Umbilical cord (tissue), 2 donors: ENCODE results near the gene VTI1A. TPM values are rescaled to one million over a fixed set of nuclear protein-coding genes. Genes with fewer than 3 reads are reported as not detected.

Source experiments
- DNase-seq: peaks from one replicate; pipeline ENCODE4 v3.0.0-alpha.2; 2015; ENCODE audit warnings: low spot score
- total RNA-seq: library from RNA; depleted of rRNA; stranded (reverse); fragments of >200 nt; gene quantifications from one replicate; pipeline ENCODE4 v1.2.3, GENCODE V29; 2014; ENCODE audit warnings: low replicate concordance; ENCODE audit not compliant: insufficient read depth

VTI1A gene
- total RNA-seq, 1 donor from 2014 or later, result 21.9 TPM

- DNase-seq, result no peak
Measured at GRCh38 chr10:112827951-112828350, 380.9 kb downstream of the VTI1A start.

GRCh38 chr10:112831859-112832258 lies 384.8 kb downstream of the VTI1A start:
- DNase-seq, result no peak

- DNase-seq, result no peak
Measured at GRCh38 chr10:112832361-112832878, 385.4 kb downstream of the VTI1A start.

- DNase-seq, result no peak
Measured at GRCh38 chr10:112832959-112833358, 385.9 kb downstream of the VTI1A start.

- DNase-seq, result peak; percentile 35
Measured at GRCh38 chr10:112834751-112835181, 387.8 kb downstream of the VTI1A start.

- no peak for DNase-seq
Measured at GRCh38 chr10:112835217-112835715, 388.3 kb downstream of the VTI1A start.

GRCh38 chr10:112835944-112836451 lies 389.0 kb downstream of the VTI1A start:
- no peak for DNase-seq

- DNase-seq, result no peak
Measured at GRCh38 chr10:112838784-112839481, 391.9 kb downstream of the VTI1A start.

GRCh38 chr10:112839928-112840654 lies 393.1 kb downstream of the VTI1A start:
- DNase-seq, result no peak

- DNase-seq, result no peak
Measured at GRCh38 chr10:112841549-112841948, 394.5 kb downstream of the VTI1A start.

GRCh38 chr10:112842832-112843360 lies 395.9 kb downstream of the VTI1A start:
- peak; percentile 13 for DNase-seq

GRCh38 chr10:112843623-112844022 lies 396.6 kb downstream of the VTI1A start:
- DNase-seq, result peak; percentile 43

- DNase-seq, result no peak
Measured at GRCh38 chr10:112844681-112845544, 397.9 kb downstream of the VTI1A start.

GRCh38 chr10:112847778-112848177 lies 400.8 kb downstream of the VTI1A start:
- DNase-seq, result no peak

- DNase-seq, result no peak
Measured at GRCh38 chr10:112848228-112848627, 401.2 kb downstream of the VTI1A start.

GRCh38 chr10:112848868-112849430 lies 401.9 kb downstream of the VTI1A start:
- DNase-seq, result no peak

- DNase-seq, result no peak
Measured at GRCh38 chr10:112849546-112849945, 402.5 kb downstream of the VTI1A start.

- no peak for DNase-seq
Measured at GRCh38 chr10:112851181-112851580, 404.2 kb downstream of the VTI1A start.

GRCh38 chr10:112851588-112852211 lies 404.7 kb downstream of the VTI1A start:
- no peak for DNase-seq

- peak; percentile 53 for DNase-seq
Measured at GRCh38 chr10:112852306-112852705, 405.3 kb downstream of the VTI1A start.
